Large intestine (tissue), 3 donors: Measurements from ENCODE around the gene ZBTB32. TPM values are rescaled to one million over a fixed set of nuclear protein-coding genes. Genes with fewer than 3 reads are reported as not detected.

Experiments used
- DNase-seq, 2 donors: peaks; one replicate each; pipeline versions ENCODE4 v3.0.0 to v3.0.0-alpha.2; 2013
- H3K27ac ChIP-seq: one replicate; pipeline ENCODE4 v1.5.1; 2013; ENCODE audit warnings: low read length
- H3K27me3 ChIP-seq: 2 replicates; pipeline ENCODE4 v1.6.1; 2013; ENCODE audit warnings: low read length; ENCODE audit not compliant: control insufficient read depth, insufficient read depth
- H3K36me3 ChIP-seq: 2 replicates; pipeline ENCODE4 v1.6.1; 2013; ENCODE audit warnings: low read length; ENCODE audit not compliant: control insufficient read depth, insufficient read depth
- H3K4me1 ChIP-seq: one replicate; pipeline ENCODE4 v1.6.1; 2013; ENCODE audit warnings: low read length; ENCODE audit not compliant: control insufficient read depth, insufficient read depth
- H3K4me3 ChIP-seq: one replicate; pipeline ENCODE4 v1.5.1; 2013; ENCODE audit warnings: low read length
- H3K9me3 ChIP-seq: one replicate; pipeline ENCODE4 v1.6.1; 2013; ENCODE audit warnings: mild to moderate bottlenecking, low read depth, low read length, moderate library complexity; ENCODE audit not compliant: control insufficient read depth
- WGBS: methylation state at CpG from one replicate; pipeline ENCODE4 v1.1.5; 2013; ENCODE audit warnings: low lambda C conversion rate; ENCODE audit not compliant: insufficient coverage; 5-methylcytosine and 5-hydroxymethylcytosine counted together
- polyA plus RNA-seq: library from polyadenylated mRNA; unstranded; fragments of 120-200 nt; gene quantifications from one replicate; pipeline ENCODE4 v1.2.1, GENCODE V29; 2013

Gene ZBTB32
- polyA plus RNA-seq, 1 donor, result 0.51 TPM

GRCh38 chr19:35753634-35754369 lies 49.4 kb downstream of the ZBTB32 start:
- Histone ChIP-seq H3K27me3 (peaks cover 23% of the 10 kb centered on the region), H3K36me3 (peaks cover 19% of the 10 kb centered on the region), H3K27ac (no peak overlapping the region), H3K4me3 (no peak overlapping the region), H3K4me1 (peaks cover 27% of the 10 kb centered on the region), H3K9me3 (no peaks in the 10 kb centered on the region)
- no peak for DNase-seq
- no CpG with 5 or more reads among the region's 20 CpGs for WGBS

GRCh38 chr19:35754370-35755130 lies 50.2 kb downstream of the ZBTB32 start:
- Histone ChIP-seq H3K4me1 (peaks cover 25% of the 10 kb centered on the region), H3K27me3 (peaks cover 23% of the 10 kb centered on the region), H3K27ac (no peak overlapping the region), H3K4me3 (no peak overlapping the region), H3K36me3 (peaks cover 19% of the 10 kb centered on the region), H3K9me3 (no peaks in the 10 kb centered on the region)
- no CpG with 5 or more reads among the region's 13 CpGs for WGBS
- DNase-seq, result no peak

GRCh38 chr19:35755131-35755549 lies 50.8 kb downstream of the ZBTB32 start:
- Histone ChIP-seq H3K4me3 (peak overlapping the region; percentile 25), H3K27ac (no peak overlapping the region), H3K4me1 (peaks cover 25% of the 10 kb centered on the region), H3K27me3 (peaks cover 23% of the 10 kb centered on the region), H3K36me3 (peaks cover 24% of the 10 kb centered on the region), H3K9me3 (no peaks in the 10 kb centered on the region)
- WGBS, result no CpG with 5 or more reads among the region's 17 CpGs
- no peak for DNase-seq

- Histone ChIP-seq H3K27ac (peak overlapping the region; percentile 67), H3K36me3 (peaks cover 26% of the 10 kb centered on the region), H3K27me3 (peaks cover 23% of the 10 kb centered on the region), H3K9me3 (no peaks in the 10 kb centered on the region), H3K4me3 (peak overlapping the region; percentile 81), H3K4me1 (peaks cover 25% of the 10 kb centered on the region)
- DNase-seq, result peak; percentile 56 to 59
- no CpG with 5 or more reads among the region's 74 CpGs for WGBS
Measured at GRCh38 chr19:35755550-35756376, 51.4 kb downstream of the ZBTB32 start.

GRCh38 chr19:35756377-35757230 lies 52.2 kb downstream of the ZBTB32 start, which contains the start of gene HSPB6:
Gene HSPB6 (minus strand): TSS chr19:35757029. CDS start chr19:35757008, 21 bp downstream.
- Histone ChIP-seq H3K27ac (peak within 1 kb of the TSS; percentile 71), H3K9me3 (no peaks in the 10 kb centered on the region), H3K4me1 (peaks cover 25% of the 10 kb centered on the region), H3K27me3 (peaks cover 23% of the 10 kb centered on the region), H3K4me3 (peak within 1 kb of the TSS; percentile 81), H3K36me3 (peaks cover 29% of the 10 kb centered on the region)
- WGBS, result no CpG with 5 or more reads among the region's 52 CpGs
- no peak for DNase-seq

- no peaks in the 10 kb centered on the region for H3K9me3 ChIP-seq
- H3K4me3 ChIP-seq, result peak overlapping the region; percentile 81
Measured at GRCh38 chr19:35757231-35757748, 52.9 kb downstream of the ZBTB32 start.

GRCh38 chr19:35757749-35758608 lies 53.6 kb downstream of the ZBTB32 start, which contains the start of gene PROSER3:
Gene PROSER3 (plus strand): TSS chr19:35758176. CDS start chr19:35758216, 40 bp downstream.
- Histone ChIP-seq H3K36me3 (peaks cover 23% of the 10 kb centered on the region), H3K27ac (peak within 1 kb of the TSS; percentile 89), H3K9me3 (no peaks in the 10 kb centered on the region), H3K4me3 (peak within 1 kb of the TSS; percentile 81), H3K4me1 (peaks cover 25% of the 10 kb centered on the region), H3K27me3 (peaks cover 23% of the 10 kb centered on the region)
- WGBS, result 0% methylated on average over 4 of the region's 53 CpGs
- DNase-seq, result peak; percentile 98 to 99

More at GRCh38 chr19:35757231-35757748, 52.9 kb downstream of the ZBTB32 start:
- Histone ChIP-seq H3K27me3 (peaks cover 23% of the 10 kb centered on the region), H3K4me1 (peaks cover 25% of the 10 kb centered on the region), H3K27ac (peak overlapping the region; percentile 71), H3K36me3 (peaks cover 30% of the 10 kb centered on the region)
- peak; percentile 66 to 69 for DNase-seq
- WGBS, result no CpG with 5 or more reads among the region's 19 CpGs

- DNase-seq, result no peak
- no peak overlapping the region for H3K27ac ChIP-seq
- peaks cover 23% of the 10 kb centered on the region for H3K27me3 ChIP-seq
- peaks cover 23% of the 10 kb centered on the region for H3K36me3 ChIP-seq
- no peak overlapping the region for H3K4me3 ChIP-seq
- H3K9me3 ChIP-seq, result no peaks in the 10 kb centered on the region
- 100% methylated on average over 2 of the region's 2 CpGs for WGBS
- H3K4me1 ChIP-seq, result peaks cover 25% of the 10 kb centered on the region
Measured at GRCh38 chr19:35759697-35760096, 55.3 kb downstream of the ZBTB32 start.
